ENCODE measurements around the gene KCNS3. TPM values are rescaled to one million over a fixed set of nuclear protein-coding genes. Genes with fewer than 3 reads are reported as not detected.

KCNS3 gene
- total RNA-seq, 1 donor from 2014 or later, result 8.2 TPM

GRCh38 chr2:17969661-17970060 lies 91.2 kb downstream of the KCNS3 start:
- H3K4me3 Mint-ChIP-seq (ENCODE audit: low read depth), result no peak overlapping the region
- H3K9me3 Mint-ChIP-seq (ENCODE audit: low read depth), result no peaks in the 10 kb centered on the region
- H3K27ac Mint-ChIP-seq, result no peak overlapping the region
- DNase-seq (ENCODE audit: low spot score, unreplicated experiment), result no peak
- no peaks in the 10 kb centered on the region for H3K36me3 Mint-ChIP-seq (ENCODE audit: insufficient read depth)
- no peak for TF ChIP-seq CTCF (IDR thresholded peaks at IDR 0.05; ENCODE audit: unreplicated experiment)
- peaks cover 13% of the 10 kb centered on the region for H3K4me1 Mint-ChIP-seq (ENCODE audit: low read depth)
- H3K27me3 Mint-ChIP-seq, result no peaks in the 10 kb centered on the region

DNA sequence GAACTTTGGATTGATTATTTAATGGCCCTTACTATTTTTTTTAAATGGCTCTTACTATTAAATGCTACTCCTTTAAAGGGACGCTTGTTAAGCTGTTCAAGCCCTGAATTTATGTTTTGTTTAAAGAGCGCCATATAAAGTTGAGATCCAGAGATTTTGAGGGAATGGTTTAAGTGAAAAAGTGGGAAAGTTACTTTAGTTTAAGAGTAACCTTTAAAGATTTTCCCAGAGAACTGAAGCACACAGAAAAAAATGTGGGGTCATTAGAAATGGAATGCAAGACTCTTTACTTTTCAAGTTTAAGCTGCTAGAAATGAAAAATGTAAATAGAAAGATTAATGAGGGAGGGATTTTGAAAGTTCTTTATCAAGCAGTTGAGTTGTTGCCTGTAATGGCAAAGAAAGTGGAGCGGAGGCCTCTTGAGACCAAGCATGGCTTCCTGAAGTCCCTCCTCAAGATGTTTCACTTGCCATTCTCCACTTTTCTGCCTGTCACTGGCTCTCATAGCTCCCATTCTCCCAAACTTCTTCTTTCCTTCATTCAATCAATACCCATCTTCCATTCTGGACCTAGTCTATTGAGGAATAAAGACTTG lies 93.2 kb downstream of the KCNS3 start:
- DNase-seq (ENCODE audit: low spot score, unreplicated experiment), result no peak
- H3K9me3 Mint-ChIP-seq (ENCODE audit: low read depth), result no peaks in the 10 kb centered on the region
- no peaks in the 10 kb centered on the region for H3K27me3 Mint-ChIP-seq
- no peak for TF ChIP-seq CTCF (IDR thresholded peaks at IDR 0.05; ENCODE audit: unreplicated experiment)
- H3K4me1 Mint-ChIP-seq (ENCODE audit: low read depth), result peaks cover 11% of the 10 kb centered on the region
- no peak overlapping the region for H3K4me3 Mint-ChIP-seq (ENCODE audit: low read depth)
- no peaks in the 10 kb centered on the region for H3K36me3 Mint-ChIP-seq (ENCODE audit: insufficient read depth)
- H3K27ac Mint-ChIP-seq, result no peak overlapping the region

- no peaks in the 10 kb centered on the region for H3K9me3 Mint-ChIP-seq (ENCODE audit: low read depth)
- H3K27ac Mint-ChIP-seq, result no peak overlapping the region
- DNase-seq (ENCODE audit: low spot score, unreplicated experiment), result no peak
- H3K36me3 Mint-ChIP-seq (ENCODE audit: insufficient read depth), result no peaks in the 10 kb centered on the region
- peaks cover 10% of the 10 kb centered on the region for H3K4me1 Mint-ChIP-seq (ENCODE audit: low read depth)
- H3K27me3 Mint-ChIP-seq, result no peaks in the 10 kb centered on the region
- H3K4me3 Mint-ChIP-seq (ENCODE audit: low read depth), result no peak overlapping the region
- TF ChIP-seq CTCF (IDR thresholded peaks at IDR 0.05; ENCODE audit: unreplicated experiment), result no peak
Measured at GRCh38 chr2:17972991-17973390, 94.5 kb downstream of the KCNS3 start.

DNA sequence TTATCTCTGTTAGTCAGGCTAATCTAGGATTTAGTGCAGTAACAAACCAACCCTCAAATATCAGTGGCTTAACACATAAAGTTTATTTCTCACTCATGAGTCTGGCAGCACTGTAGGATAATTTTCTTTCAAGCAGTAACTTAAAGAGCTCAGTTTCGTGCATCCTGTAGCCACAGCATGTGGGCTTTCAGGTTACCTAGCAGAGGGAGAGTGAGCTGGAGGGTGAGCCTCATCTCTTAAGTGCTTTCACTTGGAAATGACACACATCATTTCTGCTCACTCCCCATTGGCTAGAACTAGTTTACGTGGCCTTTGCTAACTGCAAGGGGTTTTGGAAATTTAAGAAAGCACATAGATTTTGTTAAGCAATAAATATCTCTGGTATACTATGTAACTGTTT lies 96.9 kb downstream of the KCNS3 start:
- no peaks in the 10 kb centered on the region for H3K36me3 Mint-ChIP-seq (ENCODE audit: insufficient read depth)
- no peaks in the 10 kb centered on the region for H3K27me3 Mint-ChIP-seq
- no peak for DNase-seq (ENCODE audit: low spot score, unreplicated experiment)
- no peak overlapping the region for H3K27ac Mint-ChIP-seq
- no peak for TF ChIP-seq CTCF (IDR thresholded peaks at IDR 0.05; ENCODE audit: unreplicated experiment)
- H3K4me1 Mint-ChIP-seq (ENCODE audit: low read depth), result peaks cover 10% of the 10 kb centered on the region
- H3K4me3 Mint-ChIP-seq (ENCODE audit: low read depth), result no peak overlapping the region
- H3K9me3 Mint-ChIP-seq (ENCODE audit: low read depth), result no peaks in the 10 kb centered on the region

DNA sequence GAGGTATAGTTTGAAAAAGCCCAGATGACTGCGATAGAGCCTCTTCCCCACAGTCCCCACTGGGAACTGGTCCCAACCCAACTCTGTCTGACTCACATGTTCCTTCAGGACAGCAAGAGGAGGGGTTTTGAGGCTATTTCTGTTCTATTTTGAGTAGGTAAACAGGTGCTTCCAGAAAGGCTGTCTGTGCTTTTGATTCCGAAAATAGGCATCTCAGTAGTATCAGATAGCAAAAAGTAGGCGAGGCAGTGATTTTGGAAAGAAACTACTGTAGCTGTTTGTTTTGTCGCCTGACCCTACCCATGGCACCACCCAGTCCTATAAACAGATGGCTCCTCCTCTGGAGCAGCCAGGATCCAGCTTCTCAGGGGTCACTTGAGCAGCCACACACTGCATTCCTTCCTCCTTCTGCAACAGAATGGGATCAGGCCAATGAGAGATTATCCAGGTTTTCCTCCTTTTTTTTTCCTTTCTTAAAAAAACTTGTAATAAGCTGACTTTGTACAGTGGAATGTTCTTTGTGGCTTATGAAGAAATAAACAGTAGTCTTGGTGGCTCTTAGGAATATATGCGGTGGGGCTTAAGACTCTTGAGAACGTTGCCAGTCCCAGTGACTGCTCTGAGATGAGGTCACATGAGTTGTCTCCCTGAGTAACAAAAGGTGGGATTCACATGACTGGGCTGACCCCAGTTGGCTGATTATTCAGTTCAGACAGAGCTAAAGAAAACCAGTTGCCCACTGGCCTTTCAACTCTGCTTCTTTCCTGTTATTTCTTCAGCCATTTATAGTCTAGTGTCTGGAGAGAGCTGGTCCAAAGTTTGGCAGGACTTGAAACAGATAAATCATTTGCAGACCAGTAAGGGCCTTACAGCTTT lies 98.6 kb downstream of the KCNS3 start:
- no peaks in the 10 kb centered on the region for H3K36me3 Mint-ChIP-seq (ENCODE audit: insufficient read depth)
- H3K27ac Mint-ChIP-seq, result no peak overlapping the region
- DNase-seq (ENCODE audit: low spot score, unreplicated experiment), result no peak
- TF ChIP-seq CTCF (IDR thresholded peaks at IDR 0.05; ENCODE audit: unreplicated experiment), result no peak
- no peaks in the 10 kb centered on the region for H3K9me3 Mint-ChIP-seq (ENCODE audit: low read depth)
- no peaks in the 10 kb centered on the region for H3K27me3 Mint-ChIP-seq
- H3K4me3 Mint-ChIP-seq (ENCODE audit: low read depth), result no peak overlapping the region
- H3K4me1 Mint-ChIP-seq (ENCODE audit: low read depth), result no peaks in the 10 kb centered on the region

Data from progenitor cell of endocrine pancreas (in vitro differentiated cells).